ENCODE measurements around the gene AOPEP. TPM values are rescaled to one million over a fixed set of nuclear protein-coding genes. Genes with fewer than 3 reads are reported as not detected.

Gene AOPEP
- total and polyA plus RNA-seq, 7 donors: 28.0 to 490 (median 184) TPM

DNA sequence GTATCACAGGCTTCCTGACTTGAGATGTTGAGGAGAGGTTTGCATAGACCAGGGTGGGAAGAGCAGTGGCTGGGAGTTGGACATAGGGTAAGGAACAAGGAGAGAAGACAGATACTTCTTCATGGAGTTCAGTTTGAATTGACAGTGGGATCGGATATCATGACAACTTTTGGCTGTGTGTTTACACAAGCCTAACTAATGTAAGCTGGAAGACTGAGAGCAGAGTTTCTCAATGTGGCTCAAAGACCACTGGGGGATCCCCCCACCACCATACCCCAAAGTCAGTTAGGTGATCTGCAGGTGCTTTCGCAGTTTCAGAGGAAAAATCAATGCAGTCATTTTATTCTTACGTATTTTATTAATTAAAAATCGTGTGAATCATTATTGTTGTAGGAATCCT lies 125.9 kb downstream of the AOPEP start:
- 91 to 94% methylated on average over 4 of the region's 4 CpGs for WGBS, 2 donors
- Histone ChIP-seq H3K36me3 (no peaks in the 10 kb centered on the region), H3K4me1 (no peaks in the 10 kb centered on the region), H3K4me3 (no peak overlapping the region), H3K27me3 (no peaks in the 10 kb centered on the region), H3K27ac (no peak overlapping the region), H3K9me3 (no peaks in the 10 kb centered on the region)
- no peak for TF ChIP-seq POLR2A (IDR thresholded peaks at IDR 0.05)
- TF ChIP-seq POLR2AphosphoS5 (IDR thresholded peaks at IDR 0.05): no peak
- TF ChIP-seq EP300 (IDR thresholded peaks at IDR 0.05): no peak
- TF ChIP-seq, protein P1, sequence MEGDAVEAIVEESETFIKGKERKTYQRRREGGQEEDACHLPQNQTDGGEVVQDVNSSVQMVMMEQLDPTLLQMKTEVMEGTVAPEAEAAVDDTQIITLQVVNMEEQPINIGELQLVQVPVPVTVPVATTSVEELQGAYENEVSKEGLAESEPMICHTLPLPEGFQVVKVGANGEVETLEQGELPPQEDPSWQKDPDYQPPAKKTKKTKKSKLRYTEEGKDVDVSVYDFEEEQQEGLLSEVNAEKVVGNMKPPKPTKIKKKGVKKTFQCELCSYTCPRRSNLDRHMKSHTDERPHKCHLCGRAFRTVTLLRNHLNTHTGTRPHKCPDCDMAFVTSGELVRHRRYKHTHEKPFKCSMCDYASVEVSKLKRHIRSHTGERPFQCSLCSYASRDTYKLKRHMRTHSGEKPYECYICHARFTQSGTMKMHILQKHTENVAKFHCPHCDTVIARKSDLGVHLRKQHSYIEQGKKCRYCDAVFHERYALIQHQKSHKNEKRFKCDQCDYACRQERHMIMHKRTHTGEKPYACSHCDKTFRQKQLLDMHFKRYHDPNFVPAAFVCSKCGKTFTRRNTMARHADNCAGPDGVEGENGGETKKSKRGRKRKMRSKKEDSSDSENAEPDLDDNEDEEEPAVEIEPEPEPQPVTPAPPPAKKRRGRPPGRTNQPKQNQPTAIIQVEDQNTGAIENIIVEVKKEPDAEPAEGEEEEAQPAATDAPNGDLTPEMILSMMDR (IDR thresholded peaks at IDR 0.05): no peak
- DNase-seq: no peak
- intact Hi-C loops (cut with DNase I): no loop called here

DNA sequence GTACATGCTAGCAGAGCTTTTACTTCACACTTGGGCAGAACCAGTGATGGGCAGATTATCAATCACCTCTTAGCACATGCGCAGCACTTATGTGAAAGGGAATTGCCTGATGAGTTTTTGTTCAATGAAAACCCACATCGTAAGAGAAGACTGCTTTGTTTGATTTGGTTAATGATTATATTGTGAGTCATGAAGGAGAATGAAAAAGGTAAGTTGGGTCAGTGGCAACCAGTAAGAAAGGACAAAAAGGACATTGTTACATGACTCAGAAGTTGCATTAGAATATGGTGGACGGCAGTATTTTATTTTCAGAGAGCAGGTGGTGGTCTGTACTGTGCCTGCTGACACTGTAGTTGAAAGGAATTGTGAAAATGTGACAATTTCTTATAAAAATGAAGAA lies 127.4 kb downstream of the AOPEP start:
- no peak for DNase-seq
- Histone ChIP-seq H3K4me1 (no peaks in the 10 kb centered on the region), H3K27me3 (no peaks in the 10 kb centered on the region), H3K27ac (no peak overlapping the region), H3K4me3 (no peak overlapping the region), H3K9me3 (no peaks in the 10 kb centered on the region), H3K36me3 (no peaks in the 10 kb centered on the region)
- intact Hi-C loops (cut with DNase I): no loop called here
- 21 to 71% methylated on average over 3 of the region's 3 CpGs for WGBS, 2 donors
- no peak for TF ChIP-seq EP300 (IDR thresholded peaks at IDR 0.05)
- TF ChIP-seq POLR2AphosphoS5 (IDR thresholded peaks at IDR 0.05): no peak
- TF ChIP-seq, protein P1 (IDR thresholded peaks at IDR 0.05): no peak
- no peak for TF ChIP-seq POLR2A (IDR thresholded peaks at IDR 0.05)

GRCh38 chr9:94855903-94856302 lies 129.4 kb downstream of the AOPEP start:
- no peaks in the 10 kb centered on the region for H3K9me3 ChIP-seq
- TF ChIP-seq POLR2A (IDR thresholded peaks at IDR 0.05): no peak
- TF ChIP-seq POLR2AphosphoS5 (IDR thresholded peaks at IDR 0.05): no peak
- no peak for TF ChIP-seq EP300 (IDR thresholded peaks at IDR 0.05)
- TF ChIP-seq, protein P1 (IDR thresholded peaks at IDR 0.05): no peak
- H3K4me3 ChIP-seq: no peak overlapping the region
- intact Hi-C loops (cut with DNase I): no loop called here
- no peaks in the 10 kb centered on the region for H3K36me3 ChIP-seq
- H3K4me1 ChIP-seq: no peaks in the 10 kb centered on the region
- H3K27ac ChIP-seq: no peak overlapping the region
- 84 to 86% methylated on average over 5 of the region's 5 CpGs for WGBS, 2 donors
- H3K27me3 ChIP-seq: no peaks in the 10 kb centered on the region
- no peak for DNase-seq

GRCh38 chr9:94857791-94858190 lies 131.3 kb downstream of the AOPEP start:
- no peak for TF ChIP-seq EP300 (IDR thresholded peaks at IDR 0.05)
- TF ChIP-seq, protein P1 (IDR thresholded peaks at IDR 0.05): no peak
- H3K4me1 ChIP-seq: no peaks in the 10 kb centered on the region
- no peak overlapping the region for H3K27ac ChIP-seq
- no peaks in the 10 kb centered on the region for H3K9me3 ChIP-seq
- 91 to 97% methylated on average over 8 of the region's 8 CpGs for WGBS, 2 donors
- intact Hi-C loops (cut with DNase I): no loop called here
- H3K4me3 ChIP-seq: no peak overlapping the region
- H3K36me3 ChIP-seq: no peaks in the 10 kb centered on the region
- H3K27me3 ChIP-seq: no peaks in the 10 kb centered on the region
- DNase-seq: no peak

DNA sequence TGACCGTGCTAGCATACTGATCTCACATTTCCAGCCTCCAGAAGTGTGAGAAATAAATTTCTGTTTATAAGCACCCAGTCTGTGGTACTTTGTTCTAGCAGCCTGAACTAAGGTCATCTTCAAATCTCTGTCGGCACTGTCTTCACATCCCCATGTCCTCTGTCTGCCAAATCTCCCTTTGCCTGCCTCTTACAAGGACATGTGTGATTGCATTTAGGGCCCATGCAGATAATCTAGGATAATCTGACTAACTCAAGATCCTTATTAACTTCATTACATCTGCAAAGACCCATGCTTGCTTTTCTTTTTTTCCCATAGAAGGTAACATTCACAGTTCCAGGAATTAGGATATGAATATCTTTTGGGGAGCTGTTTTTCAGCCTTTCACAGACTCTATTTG lies 132.7 kb downstream of the AOPEP start:
- no peak for DNase-seq
- Histone ChIP-seq H3K27ac (no peak overlapping the region), H3K4me3 (no peak overlapping the region), H3K4me1 (peaks cover 0 to 9% (median 5%) of the 10 kb centered on the region in 4 donors), H3K27me3 (no peaks in the 10 kb centered on the region), H3K36me3 (no peaks in the 10 kb centered on the region), H3K9me3 (no peaks in the 10 kb centered on the region)
- TF ChIP-seq EP300 (IDR thresholded peaks at IDR 0.05) (no peak), POLR2A (IDR thresholded peaks at IDR 0.05) (no peak), POLR2AphosphoS5 (IDR thresholded peaks at IDR 0.05) (no peak)
- intact Hi-C loops (cut with DNase I): no loop called here
- 93% methylated on average over 2 of the region's 2 CpGs for WGBS, 2 donors

Measured in sigmoid colon (tissue), 7 donors.